Non-pigmented ciliary epithelial cell (primary cell): ENCODE data around the gene SRPK2.
"Not testable (repeated sequence)": the region's sequence is repeated elsewhere in the genome, so short reads cannot be mapped to it uniquely, and the experiment has no call there.

ENCODE experiments used
- DNase-seq: peaks from one replicate; pipeline ENCODE4 v3.0.0-alpha.2; 2010; ENCODE audit warnings: low read depth

SRPK2 gene

GRCh38 chr7:105388356-105389087, at the start of gene SRPK2:
TSS of gene SRPK2 (minus strand) at chr7:105388921.
- DNase-seq: no peak

GRCh38 chr7:105438254-105438653, 49.5 kb upstream of the SRPK2 start:
- DNase-seq: no peak

- not testable (repeated sequence) for DNase-seq
Observed at GRCh38 chr7:105437356-105437755, 48.6 kb upstream of the SRPK2 start.

- DNase-seq: no peak
Observed at GRCh38 chr7:105429746-105430612, 41.3 kb upstream of the SRPK2 start.

- DNase-seq: no peak
Observed at GRCh38 chr7:105426606-105427146, 38.0 kb upstream of the SRPK2 start.

- DNase-seq: no peak
Observed at GRCh38 chr7:105423987-105424386, 35.3 kb upstream of the SRPK2 start.

GRCh38 chr7:105413887-105414437, 25.2 kb upstream of the SRPK2 start:
- no peak for DNase-seq

GRCh38 chr7:105410774-105411173, 22.1 kb upstream of the SRPK2 start:
- not testable (repeated sequence) for DNase-seq

GRCh38 chr7:105409775-105410174, 21.1 kb upstream of the SRPK2 start:
- DNase-seq: not testable (repeated sequence)

- no peak for DNase-seq
Observed at GRCh38 chr7:105408791-105409410, 20.2 kb upstream of the SRPK2 start.

GRCh38 chr7:105403128-105403527, 14.4 kb upstream of the SRPK2 start:
- no peak for DNase-seq

- no peak for DNase-seq
Observed at GRCh38 chr7:105402221-105403095, 13.7 kb upstream of the SRPK2 start.

GRCh38 chr7:105399043-105399725, 10.5 kb upstream of the SRPK2 start:
- DNase-seq: no peak

- DNase-seq: no peak
Observed at GRCh38 chr7:105396566-105396965, 7.8 kb upstream of the SRPK2 start.

- DNase-seq: no peak
Observed at GRCh38 chr7:105391429-105391828, 2.7 kb upstream of the SRPK2 start.

- DNase-seq: no peak
Observed at GRCh38 chr7:105389889-105390288, 1.2 kb upstream of the SRPK2 start.

GRCh38 chr7:105389088-105389650, 448 bp upstream of the SRPK2 start:
- no peak for DNase-seq

GRCh38 chr7:105387508-105388355, 989 bp downstream of the SRPK2 start:
- no peak for DNase-seq

- DNase-seq: no peak
Observed at GRCh38 chr7:105377903-105378302, 10.8 kb downstream of the SRPK2 start.
